ENCODE measurements around the gene SHC3. TPM values are rescaled to one million over a fixed set of nuclear protein-coding genes. Genes with fewer than 3 reads are reported as not detected.

Gene SHC3
- total RNA-seq, 2 donors from 2014 or later: 5.7 to 6.9 TPM

GRCh38 chr9:89008744-89009545, 169.7 kb downstream of the SHC3 start:
- TF ChIP-seq CTCF (IDR thresholded peaks at IDR 0.05) (no peak), POLR2A (IDR thresholded peaks at IDR 0.05) (no peak)
- no peak for DNase-seq
- Histone ChIP-seq H3K4me3 (no peak overlapping the region), H3K27me3 (no peaks in the 10 kb centered on the region), H3K27ac (no peak overlapping the region), H3K36me3 (replicated peaks in 1 of 2; ENCODE audit: insufficient read depth in 1 of 2, low read depth in 2 of 2) (no peaks in the 10 kb centered on the region), H3K9me3 (no peaks in the 10 kb centered on the region), H3K4me1 (no peaks in the 10 kb centered on the region)
- intact Hi-C loops (cut with DNase I): no loop called here
- no peak for ATAC-seq
- WGBS, 2 donors: 78 to 83% methylated on average over 12 of the region's 12 CpGs

- no peaks in the 10 kb centered on the region for H3K9me3 ChIP-seq
- H3K36me3 ChIP-seq (replicated peaks in 1 of 2; ENCODE audit: insufficient read depth in 1 of 2, low read depth in 2 of 2): no peaks in the 10 kb centered on the region
- H3K4me3 ChIP-seq: no peak overlapping the region
- no peaks in the 10 kb centered on the region for H3K4me1 ChIP-seq
- no peaks in the 10 kb centered on the region for H3K27me3 ChIP-seq
- no peak for DNase-seq
- TF ChIP-seq CTCF (IDR thresholded peaks at IDR 0.05) (no peak), POLR2A (IDR thresholded peaks at IDR 0.05) (no peak)
- no peak for ATAC-seq
- intact Hi-C loops (cut with DNase I): no loop called here
- no peak overlapping the region for H3K27ac ChIP-seq
- 74% methylated on average over 4 to 9 of the region's 9 CpGs for WGBS, 2 donors
These were observed 170.4 kb downstream of the SHC3 start for GRCh38 chr9:89008055-89008743.

- TF ChIP-seq POLR2A (IDR thresholded peaks at IDR 0.05) (no peak), CTCF (IDR thresholded peaks at IDR 0.05) (no peak)
- no peaks in the 10 kb centered on the region for H3K27me3 ChIP-seq
- H3K9me3 ChIP-seq: no peaks in the 10 kb centered on the region
- ATAC-seq: peak; percentile 24
- no peak overlapping the region for H3K4me3 ChIP-seq
- intact Hi-C loops (cut with DNase I): no loop called here
- WGBS, 2 donors: 71 to 78% methylated on average over 9 of the region's 9 CpGs
- no peaks in the 10 kb centered on the region for H3K4me1 ChIP-seq
- no peaks in the 10 kb centered on the region for H3K36me3 ChIP-seq (replicated peaks in 1 of 2; ENCODE audit: insufficient read depth in 1 of 2, low read depth in 2 of 2)
- no peak for DNase-seq
- H3K27ac ChIP-seq: no peak overlapping the region
These were observed 171.3 kb downstream of the SHC3 start for GRCh38 chr9:89006996-89007967.

GRCh38 chr9:89006267-89006666, 172.4 kb downstream of the SHC3 start:
- H3K27me3 ChIP-seq: no peaks in the 10 kb centered on the region
- H3K4me1 ChIP-seq: peaks cover 2% of the 10 kb centered on the region
- intact Hi-C loops (cut with DNase I): no loop called here
- H3K9me3 ChIP-seq: no peaks in the 10 kb centered on the region
- H3K36me3 ChIP-seq (replicated peaks in 1 of 2; ENCODE audit: insufficient read depth in 1 of 2, low read depth in 2 of 2): no peaks in the 10 kb centered on the region
- ATAC-seq: no peak
- H3K4me3 ChIP-seq: no peak overlapping the region
- no peak for TF ChIP-seq CTCF (IDR thresholded peaks at IDR 0.05)
- TF ChIP-seq POLR2A (IDR thresholded peaks at IDR 0.05): no peak
- DNase-seq: no peak
- WGBS, 2 donors: 9 to 15% methylated on average over 2 of the region's 2 CpGs
- H3K27ac ChIP-seq: no peak overlapping the region

Data from body of pancreas (tissue), 4 donors.